Stimulated activated memory B cell treated with anti-CD40 and anti-IgM and Interleukin-4, amounts not matched to agents 10 μg/mL and 1 μg/mL and 100 μg/mL, for 72 hours (primary cell): ENCODE measurements around the gene CIRBP.

Experiments
- ATAC-seq: fragments of 150-1000 bp; cut with Tn5 transposase; 2 replicates; pipeline ENCODE4 v1.10.0; 2021
- H3K27ac Mint-ChIP-seq: one replicate; pipeline ENCODE4 v1.8.0; 2022; ENCODE audit warnings: mild to moderate bottlenecking, mixed read lengths
- H3K27me3 Mint-ChIP-seq: one replicate; pipeline ENCODE4 v1.8.0; 2022; ENCODE audit warnings: mixed read lengths
- H3K36me3 Mint-ChIP-seq: one replicate; pipeline ENCODE4 v1.8.0; 2022; ENCODE audit warnings: mixed read lengths
- H3K4me1 Mint-ChIP-seq: one replicate; pipeline ENCODE4 v1.8.0; 2022; ENCODE audit warnings: mixed read lengths
- H3K4me3 Mint-ChIP-seq: one replicate; pipeline ENCODE4 v1.8.0; 2022; ENCODE audit warnings: mild to moderate bottlenecking, moderate library complexity, mixed read lengths
- H3K9me3 Mint-ChIP-seq: one replicate; pipeline ENCODE4 v1.8.0; 2022; ENCODE audit warnings: mixed read lengths

The CIRBP gene

DNA sequence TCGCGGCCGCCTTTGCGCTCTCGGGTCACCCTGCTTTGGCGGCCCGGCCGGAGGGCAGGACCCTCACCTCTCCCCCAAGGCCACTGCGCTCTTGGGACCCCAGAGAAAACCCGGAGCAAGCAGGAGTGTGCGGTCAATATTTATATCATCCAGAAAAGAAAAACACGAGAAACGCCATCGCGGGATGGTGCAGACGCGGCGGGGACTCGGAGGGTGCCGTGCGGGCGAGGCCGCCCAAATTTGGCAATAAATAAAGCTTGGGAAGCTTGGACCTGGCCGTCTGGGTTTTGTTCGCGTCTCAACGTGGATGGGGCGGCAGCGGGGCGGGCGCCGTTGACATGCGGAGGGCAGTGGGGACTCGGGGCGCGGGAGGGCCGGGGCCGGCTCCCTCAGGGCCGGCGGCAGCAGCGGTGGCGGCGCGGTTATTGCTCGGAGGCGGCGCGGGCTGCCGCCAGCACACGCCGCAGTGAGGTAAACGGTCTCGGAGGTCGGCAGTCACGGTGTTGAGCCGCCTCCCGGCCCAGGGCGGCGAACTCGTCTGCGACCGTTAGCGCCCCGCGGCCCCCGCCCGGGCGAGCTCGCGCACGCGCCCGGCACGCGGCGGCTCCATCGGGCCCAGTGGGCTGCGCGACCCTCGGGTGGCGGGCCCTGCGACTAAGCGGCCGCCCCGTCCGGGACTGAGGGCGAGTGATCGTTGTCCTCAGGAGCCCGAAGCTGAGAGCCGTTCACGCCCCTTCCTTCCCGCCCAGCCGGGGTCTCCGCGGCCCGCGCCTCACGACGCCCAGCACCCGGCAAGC lies 40.8 kb upstream of the CIRBP start:
- peaks cover 5% of the 10 kb centered on the region for H3K36me3 Mint-ChIP-seq
- H3K27me3 Mint-ChIP-seq: no peaks in the 10 kb centered on the region
- H3K9me3 Mint-ChIP-seq: no peaks in the 10 kb centered on the region
- H3K4me1 Mint-ChIP-seq: no peaks in the 10 kb centered on the region
- no peak overlapping the region for H3K27ac Mint-ChIP-seq
- H3K4me3 Mint-ChIP-seq: no peak overlapping the region
- ATAC-seq: peak; percentile 1

DNA sequence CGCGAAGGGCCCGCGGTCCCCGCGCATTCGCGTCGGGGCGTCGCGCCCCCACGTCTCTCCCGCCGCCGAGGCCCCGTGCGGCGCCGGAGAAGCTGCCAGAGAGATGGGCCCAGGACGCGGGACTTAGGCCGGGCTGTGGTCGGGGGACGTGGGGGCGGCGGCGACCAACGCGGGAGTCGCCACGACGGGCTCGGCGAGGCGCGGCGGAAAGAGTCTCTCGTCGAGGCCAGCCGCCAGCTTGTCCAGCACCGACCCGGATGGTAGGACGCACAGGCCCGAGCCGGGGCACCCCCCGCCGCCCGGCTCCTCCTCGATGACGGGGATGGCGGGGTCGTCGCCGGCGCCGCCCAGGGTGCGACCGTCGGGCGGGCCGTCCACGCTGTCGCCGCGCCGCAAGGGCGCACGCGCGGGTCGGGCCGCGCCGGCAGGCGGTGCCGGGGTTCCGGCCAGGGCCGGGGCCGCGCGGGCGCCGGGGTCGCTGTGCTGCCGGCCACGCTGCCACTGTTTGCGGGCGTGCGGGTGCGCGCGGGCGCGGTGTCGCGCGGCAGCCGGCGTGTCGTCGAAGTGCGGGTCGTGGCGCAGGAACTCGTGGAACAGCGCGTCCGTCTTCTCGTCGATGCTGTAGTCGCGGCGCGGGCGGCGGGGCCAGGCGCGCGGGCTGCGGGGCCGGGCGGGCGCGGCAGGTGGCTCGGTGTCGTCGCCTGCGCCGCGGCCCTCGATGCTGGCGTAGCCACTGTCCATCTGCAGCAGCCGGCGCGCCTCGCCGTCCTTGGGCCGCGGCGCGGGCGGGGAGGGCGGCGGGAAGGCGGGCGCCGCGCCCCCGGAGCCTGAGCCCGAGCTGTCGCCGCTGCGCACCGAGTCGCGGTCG lies 39.8 kb upstream of the CIRBP start:
- H3K27ac Mint-ChIP-seq: no peak overlapping the region
- peaks cover 5% of the 10 kb centered on the region for H3K36me3 Mint-ChIP-seq
- ATAC-seq: peak; percentile 52
- no peaks in the 10 kb centered on the region for H3K4me1 Mint-ChIP-seq
- H3K27me3 Mint-ChIP-seq: no peaks in the 10 kb centered on the region
- H3K9me3 Mint-ChIP-seq: no peaks in the 10 kb centered on the region
- H3K4me3 Mint-ChIP-seq: no peak overlapping the region

DNA sequence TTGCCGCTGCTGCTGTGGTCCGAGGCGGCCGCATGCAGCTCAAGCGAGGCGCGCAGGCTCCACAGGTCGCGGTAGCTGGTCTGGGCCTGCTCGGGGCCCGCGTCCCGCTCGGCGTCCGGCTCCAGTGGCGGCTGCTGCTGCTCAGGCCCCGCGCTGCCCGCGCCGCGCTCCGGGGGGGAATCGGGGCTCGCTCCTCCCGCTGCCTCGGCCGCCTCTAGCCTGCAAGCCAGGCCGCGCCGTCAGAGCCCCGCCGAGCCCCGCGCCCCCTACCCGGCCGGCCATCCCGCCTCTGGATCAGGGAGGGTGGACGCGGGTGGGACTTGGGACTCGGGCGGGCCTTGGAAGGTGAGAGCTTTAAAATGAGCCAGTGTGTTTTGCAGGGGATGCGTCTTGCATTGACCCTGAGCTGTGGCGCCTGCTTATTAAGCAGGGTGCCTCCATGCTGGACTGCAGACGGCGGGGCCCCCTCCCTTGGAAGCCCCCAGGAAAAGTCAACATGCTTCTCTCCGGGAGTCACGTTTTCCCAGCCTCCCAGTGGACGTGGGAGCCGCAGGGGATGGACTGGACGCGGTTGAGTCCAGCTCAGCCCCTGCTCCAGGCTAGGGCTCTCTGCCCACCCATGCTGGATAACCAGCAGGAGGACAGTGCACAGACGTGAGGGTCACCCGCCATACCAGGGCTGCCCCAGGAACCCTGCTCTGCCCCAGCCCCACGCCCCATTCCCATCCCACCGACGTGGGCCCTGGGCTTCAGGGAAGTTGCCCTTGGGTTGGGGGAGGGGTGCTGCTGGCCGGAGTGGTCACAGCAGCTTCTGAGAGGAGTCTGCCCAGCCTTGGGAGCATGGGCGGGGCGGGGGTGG lies 39.0 kb upstream of the CIRBP start:
- Mint-ChIP-seq H3K36me3 (peaks cover 5% of the 10 kb centered on the region), H3K4me3 (no peak overlapping the region), H3K27me3 (no peaks in the 10 kb centered on the region), H3K27ac (no peak overlapping the region), H3K9me3 (no peaks in the 10 kb centered on the region), H3K4me1 (no peaks in the 10 kb centered on the region)
- no peak for ATAC-seq

DNA sequence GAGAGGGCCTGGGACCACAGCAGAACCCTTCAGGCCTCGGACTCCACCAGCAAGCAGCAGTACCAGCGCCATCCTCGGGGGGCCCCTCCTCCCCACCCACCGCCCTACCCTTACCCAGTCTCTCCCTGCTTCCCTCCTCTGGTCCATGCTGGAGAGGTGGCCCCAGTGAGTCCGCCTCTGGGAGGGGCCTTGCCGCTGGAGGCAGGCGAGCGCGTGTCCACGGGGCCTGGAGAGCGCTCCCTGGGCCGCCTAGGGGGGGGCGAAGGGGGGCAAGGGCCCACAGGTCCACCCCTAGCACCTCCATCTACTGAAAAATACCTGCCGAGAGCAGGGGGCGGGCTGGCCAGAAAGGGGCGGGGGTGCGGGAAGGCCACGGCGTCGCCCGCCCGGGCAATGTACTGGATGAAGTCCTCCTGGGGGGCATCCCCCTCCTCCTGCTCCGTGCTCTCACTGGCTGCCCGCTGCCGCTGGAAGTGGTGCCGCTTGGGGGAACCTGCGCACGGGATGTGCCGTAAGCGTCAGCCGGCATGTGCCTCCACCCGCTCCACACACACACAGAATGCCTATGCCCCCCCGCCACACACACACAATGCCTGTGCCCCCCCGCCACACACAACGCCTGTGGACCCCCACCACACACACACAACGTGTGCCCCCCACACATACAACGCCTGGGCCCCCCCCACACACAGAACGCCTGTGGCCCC lies 38.2 kb upstream of the CIRBP start:
- H3K9me3 Mint-ChIP-seq: no peaks in the 10 kb centered on the region
- no peaks in the 10 kb centered on the region for H3K27me3 Mint-ChIP-seq
- no peak overlapping the region for H3K27ac Mint-ChIP-seq
- H3K4me1 Mint-ChIP-seq: no peaks in the 10 kb centered on the region
- no peak overlapping the region for H3K4me3 Mint-ChIP-seq
- no peak for ATAC-seq
- H3K36me3 Mint-ChIP-seq: peaks cover 5% of the 10 kb centered on the region

DNA sequence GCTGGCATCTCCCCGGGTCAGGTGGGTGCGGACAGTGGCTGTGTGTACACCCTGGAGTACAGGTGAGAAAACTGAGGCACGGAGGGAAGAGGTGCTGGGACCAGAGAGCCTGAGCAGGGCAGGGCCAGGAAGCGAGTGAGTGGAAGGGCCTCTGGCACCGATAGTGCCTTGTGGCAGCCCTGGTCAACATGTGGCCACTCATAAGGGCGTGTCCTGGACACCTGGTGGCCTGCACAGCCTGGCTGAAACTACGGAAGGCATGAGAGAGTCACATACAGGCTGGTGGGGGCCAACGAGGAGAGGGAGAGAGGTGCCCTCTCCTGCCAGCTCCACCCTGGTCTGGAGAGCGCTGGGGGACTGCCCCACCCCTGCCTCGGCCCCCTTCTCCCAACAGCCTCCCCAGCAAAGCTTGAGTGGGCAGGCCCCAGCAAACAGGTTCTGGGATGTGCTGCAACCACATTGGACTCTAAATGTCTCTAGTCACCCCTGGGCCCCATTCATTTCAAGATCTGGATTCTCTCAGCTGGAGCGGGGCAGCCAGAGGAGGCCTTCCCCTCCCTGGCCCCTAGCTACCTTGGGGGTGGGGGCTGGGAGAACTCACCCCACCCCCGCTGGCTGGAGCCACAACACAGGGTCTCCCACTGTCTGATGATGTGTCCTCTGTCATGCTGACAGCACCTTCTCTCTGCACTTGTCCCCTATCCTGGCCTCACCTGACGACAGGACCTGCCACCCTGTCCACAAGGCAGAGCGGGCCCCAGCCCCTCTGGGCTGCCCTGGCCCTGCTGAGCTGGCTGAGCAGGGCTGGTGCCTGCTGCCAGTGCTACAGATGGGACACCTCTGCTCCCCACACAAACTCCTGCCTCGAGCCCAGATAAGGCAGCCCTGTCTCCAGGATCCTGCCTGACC lies 37.1 kb upstream of the CIRBP start:
- ATAC-seq: no peak
- Mint-ChIP-seq H3K4me1 (no peaks in the 10 kb centered on the region), H3K27ac (no peak overlapping the region), H3K9me3 (no peaks in the 10 kb centered on the region), H3K4me3 (no peak overlapping the region), H3K27me3 (peaks cover 9% of the 10 kb centered on the region), H3K36me3 (peaks cover 5% of the 10 kb centered on the region)

DNA sequence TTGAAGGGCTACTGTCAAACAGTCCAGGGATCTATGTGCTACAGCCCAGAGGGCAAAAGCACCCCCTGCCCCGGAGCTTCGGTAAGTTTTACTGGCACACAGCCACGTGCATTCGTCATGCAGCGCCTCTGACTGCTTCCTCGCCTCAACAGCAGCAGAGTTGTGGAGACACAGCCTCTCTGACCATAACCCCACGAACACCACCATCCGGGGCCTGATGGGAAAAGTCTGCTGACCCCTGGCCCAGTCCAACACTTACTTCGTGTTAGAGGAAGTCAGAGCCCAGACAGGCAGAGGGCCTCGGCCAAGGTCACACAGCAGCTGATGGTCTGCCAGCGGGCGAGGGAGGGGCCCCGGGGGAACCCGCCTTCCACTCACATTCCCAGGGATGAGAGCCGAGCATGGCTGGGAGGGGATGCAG lies 36.5 kb upstream of the CIRBP start:
- H3K4me3 Mint-ChIP-seq: no peak overlapping the region
- H3K4me1 Mint-ChIP-seq: no peaks in the 10 kb centered on the region
- H3K9me3 Mint-ChIP-seq: no peaks in the 10 kb centered on the region
- no peak overlapping the region for H3K27ac Mint-ChIP-seq
- no peak for ATAC-seq
- H3K27me3 Mint-ChIP-seq: peaks cover 9% of the 10 kb centered on the region
- H3K36me3 Mint-ChIP-seq: peaks cover 5% of the 10 kb centered on the region

DNA sequence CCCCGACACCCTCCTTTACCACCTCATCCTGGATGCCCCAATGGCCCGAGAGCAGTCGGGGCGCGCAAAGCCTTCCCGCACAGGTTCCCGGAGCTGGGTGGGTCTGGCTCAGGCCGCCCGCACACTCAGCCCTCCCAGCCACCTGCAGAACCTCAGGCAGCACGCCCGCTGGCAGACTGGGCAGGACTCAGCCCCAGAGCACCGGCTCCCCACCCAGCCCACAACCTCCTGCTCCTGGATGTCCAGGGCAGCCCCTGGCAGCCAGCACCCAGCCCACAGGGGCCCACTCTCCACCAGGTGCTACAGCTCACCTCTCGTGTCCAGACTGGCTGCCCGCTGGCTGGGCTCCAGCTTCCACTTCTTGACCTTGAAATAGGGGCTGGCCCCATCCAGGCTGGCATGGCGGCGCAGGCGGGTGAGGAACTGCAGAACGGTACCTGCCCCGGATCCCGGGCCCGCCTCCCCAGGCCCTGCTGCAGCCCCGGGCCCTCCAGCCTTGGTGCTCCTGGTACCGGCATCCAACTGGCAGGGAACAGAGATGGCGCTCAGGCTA lies 35.9 kb upstream of the CIRBP start:
- no peak for ATAC-seq
- Mint-ChIP-seq H3K4me1 (peaks cover 2% of the 10 kb centered on the region), H3K27ac (no peak overlapping the region), H3K9me3 (no peaks in the 10 kb centered on the region), H3K4me3 (no peak overlapping the region), H3K36me3 (peaks cover 1% of the 10 kb centered on the region), H3K27me3 (peaks cover 12% of the 10 kb centered on the region)

DNA sequence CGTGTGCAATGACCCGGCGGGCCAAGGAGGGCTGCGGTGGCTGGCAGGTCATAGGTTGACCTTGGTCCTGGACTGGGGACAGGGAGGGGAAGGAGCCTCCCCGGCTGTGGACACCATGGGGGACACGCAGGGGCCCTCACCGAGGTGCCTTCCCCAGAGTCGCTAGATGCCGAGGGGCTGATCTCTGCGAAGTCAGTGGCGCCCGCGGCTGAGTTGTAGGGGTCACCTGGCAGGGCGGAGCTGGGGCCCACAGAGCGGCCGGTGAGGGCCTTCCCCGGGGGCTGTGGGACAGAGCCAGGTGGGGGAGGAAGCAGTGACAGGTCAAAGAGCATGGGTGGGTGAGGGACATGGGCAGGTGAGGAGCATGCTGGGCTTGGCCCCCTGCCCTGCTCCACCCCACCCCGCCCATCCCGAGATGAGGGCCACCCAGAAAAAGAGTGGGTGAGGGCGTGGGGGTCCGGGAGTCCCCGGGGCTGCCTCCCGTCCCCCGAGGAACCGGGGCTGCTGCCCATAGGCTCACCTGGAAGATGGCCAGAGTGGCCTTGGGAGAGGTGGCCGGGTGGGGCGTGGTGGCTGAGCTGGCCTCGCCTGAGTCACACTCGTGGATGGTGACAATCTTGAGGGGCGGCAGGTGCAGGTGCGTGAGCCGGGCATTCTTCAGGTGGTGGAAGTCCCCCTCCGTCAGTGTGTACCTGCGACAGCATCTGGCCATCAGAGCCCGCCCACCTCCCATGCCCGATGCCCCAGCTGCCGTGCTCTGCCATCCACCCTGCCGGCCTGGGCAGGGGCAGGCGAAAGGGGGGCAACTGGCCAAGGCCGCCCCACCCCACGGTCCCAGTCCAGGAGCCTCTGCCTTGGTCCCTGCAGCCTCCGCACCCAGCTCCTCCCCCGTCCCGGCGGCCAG lies 34.8 kb upstream of the CIRBP start:
- Mint-ChIP-seq H3K4me3 (no peak overlapping the region), H3K4me1 (peaks cover 13% of the 10 kb centered on the region), H3K27me3 (peaks cover 22% of the 10 kb centered on the region), H3K36me3 (no peaks in the 10 kb centered on the region), H3K27ac (no peak overlapping the region), H3K9me3 (no peaks in the 10 kb centered on the region)
- ATAC-seq: no peak

DNA sequence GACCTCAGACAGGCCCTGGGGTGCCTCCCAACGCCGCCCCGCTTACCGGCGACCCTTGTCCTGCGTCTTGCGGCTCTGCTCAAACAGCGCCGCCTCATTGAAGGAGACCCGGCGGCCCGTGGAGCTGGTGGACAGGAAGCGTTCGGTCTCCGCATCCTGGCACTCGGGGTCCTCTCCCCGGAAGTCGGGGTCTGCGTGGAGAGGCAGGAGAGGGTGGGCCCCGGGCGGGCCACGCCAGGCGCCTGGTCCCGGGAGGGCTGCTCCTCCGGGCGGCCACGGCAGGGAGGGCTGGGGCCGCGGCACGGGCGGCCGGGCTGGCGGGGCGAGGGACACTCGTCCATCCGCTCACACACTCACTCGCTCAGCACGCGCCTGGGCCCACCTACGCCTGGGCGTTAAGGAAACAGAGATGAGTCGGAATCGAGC lies 34.2 kb upstream of the CIRBP start:
- H3K9me3 Mint-ChIP-seq: no peaks in the 10 kb centered on the region
- H3K4me1 Mint-ChIP-seq: peaks cover 16% of the 10 kb centered on the region
- H3K27me3 Mint-ChIP-seq: peaks cover 22% of the 10 kb centered on the region
- no peak overlapping the region for H3K4me3 Mint-ChIP-seq
- no peak overlapping the region for H3K27ac Mint-ChIP-seq
- no peaks in the 10 kb centered on the region for H3K36me3 Mint-ChIP-seq
- no peak for ATAC-seq

DNA sequence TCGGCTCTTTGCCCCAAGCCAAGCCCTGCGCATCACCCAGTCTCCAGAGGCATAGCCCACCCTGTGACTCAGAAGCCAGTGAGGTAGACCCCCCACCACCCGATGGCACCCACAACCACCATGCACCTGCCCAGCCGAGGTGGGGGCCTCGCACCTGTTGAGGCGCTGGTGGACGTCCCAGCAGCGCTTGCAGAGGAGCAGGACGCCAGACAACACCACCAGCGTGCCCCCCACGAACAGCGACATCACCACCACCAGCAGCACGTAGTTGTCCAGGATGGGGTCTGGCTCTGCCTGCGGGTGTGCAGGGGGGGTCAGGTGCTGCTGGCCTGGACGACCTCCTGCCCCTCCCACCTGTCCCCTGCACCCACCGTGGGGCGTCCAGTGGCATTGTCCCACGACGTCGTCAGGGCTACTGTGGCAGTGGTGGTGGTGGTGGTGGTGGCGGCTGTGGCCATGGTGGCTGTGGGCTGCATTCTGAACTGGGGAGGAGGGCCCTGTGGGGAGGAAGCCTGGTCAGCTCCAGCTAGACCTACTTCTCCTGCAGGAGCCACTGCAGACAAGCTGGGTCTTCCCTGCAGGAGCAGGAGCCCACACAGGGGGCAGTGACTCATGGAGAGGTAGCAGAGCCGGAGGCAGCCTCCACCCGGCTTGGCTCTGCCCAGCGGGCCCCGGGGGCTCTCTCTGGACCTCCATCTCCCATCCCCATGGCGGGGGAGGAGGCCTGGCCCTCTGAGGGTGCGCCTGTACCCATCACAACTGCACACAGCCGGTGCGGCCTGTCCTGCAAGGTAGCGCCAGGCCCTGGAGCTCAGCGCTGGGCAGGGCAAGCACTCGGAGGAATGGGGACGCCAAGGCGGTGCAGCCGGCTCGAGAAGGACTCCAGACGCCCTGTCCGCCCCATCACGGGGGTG lies 33.2 kb upstream of the CIRBP start:
- peak overlapping the region; percentile 62 for H3K4me3 Mint-ChIP-seq
- no peaks in the 10 kb centered on the region for H3K9me3 Mint-ChIP-seq
- peaks cover 16% of the 10 kb centered on the region for H3K4me1 Mint-ChIP-seq
- H3K27me3 Mint-ChIP-seq: peaks cover 22% of the 10 kb centered on the region
- ATAC-seq: no peak
- H3K36me3 Mint-ChIP-seq: no peaks in the 10 kb centered on the region
- H3K27ac Mint-ChIP-seq: no peak overlapping the region

DNA sequence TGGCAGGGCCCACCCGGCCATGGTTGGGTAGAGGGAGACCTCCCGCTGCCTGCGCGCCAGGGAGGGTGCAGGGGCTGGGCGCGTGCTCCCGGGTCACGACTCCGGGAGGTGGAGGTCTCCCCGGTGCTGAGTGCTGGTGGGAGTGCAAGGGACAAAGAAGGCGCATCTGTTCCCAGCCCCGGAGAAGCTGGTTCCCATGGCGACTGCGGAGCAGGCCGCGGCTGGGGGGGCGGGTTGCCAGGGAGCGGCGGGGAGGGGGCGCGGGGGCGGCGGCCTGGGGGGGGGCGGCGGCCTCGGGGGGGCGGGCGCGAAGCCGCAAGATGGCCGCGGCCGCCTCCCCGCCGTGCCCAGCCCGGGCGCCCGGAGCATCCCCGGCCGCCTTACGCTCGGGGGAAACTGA lies 32.6 kb upstream of the CIRBP start:
- Mint-ChIP-seq H3K9me3 (no peaks in the 10 kb centered on the region), H3K27ac (no peak overlapping the region), H3K4me1 (peaks cover 21% of the 10 kb centered on the region), H3K27me3 (peaks cover 22% of the 10 kb centered on the region), H3K36me3 (no peaks in the 10 kb centered on the region), H3K4me3 (peak overlapping the region; percentile 62)
- no peak for ATAC-seq

DNA sequence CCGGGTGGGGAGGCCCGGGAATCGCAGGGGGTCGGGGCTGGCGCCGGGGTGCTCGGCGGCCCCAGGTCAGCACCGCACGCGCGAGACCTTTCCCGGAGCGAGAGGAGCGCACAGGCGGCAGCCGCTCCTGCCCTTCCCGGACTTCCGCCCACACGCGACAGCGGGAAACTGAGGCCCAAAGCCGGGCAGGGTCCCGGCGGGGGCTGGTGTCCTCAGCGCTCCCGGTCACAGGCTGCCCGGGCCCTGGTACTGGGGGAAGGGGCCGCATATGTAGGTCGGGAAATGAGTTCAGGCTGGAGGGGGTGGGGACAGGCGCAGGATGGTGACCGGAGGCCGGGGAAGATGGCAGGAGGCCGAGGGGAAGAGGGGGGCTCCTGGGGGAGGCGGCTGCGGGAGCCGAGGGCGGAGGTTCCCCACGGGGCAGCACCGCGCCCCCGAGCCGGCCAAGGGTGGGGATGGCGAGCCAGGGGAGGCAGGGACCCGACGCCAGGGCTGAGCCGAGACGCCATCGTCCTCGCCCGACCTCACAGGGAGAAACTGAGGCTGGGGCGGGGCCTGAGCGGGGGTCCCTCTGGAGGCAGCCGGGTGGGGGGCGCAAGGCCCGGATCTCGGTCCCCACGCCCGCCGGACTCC lies 32.0 kb upstream of the CIRBP start:
- Mint-ChIP-seq H3K4me1 (peaks cover 24% of the 10 kb centered on the region), H3K27me3 (peaks cover 22% of the 10 kb centered on the region), H3K27ac (no peak overlapping the region), H3K9me3 (no peaks in the 10 kb centered on the region), H3K4me3 (peak overlapping the region; percentile 62), H3K36me3 (no peaks in the 10 kb centered on the region)
- no peak for ATAC-seq
